WERI-Rb-1 (cell line): ENCODE measurements around the gene KLF12.

Experiments
- DNase-seq: peaks from one replicate; pipeline ENCODE4 v3.0.0-alpha.2; 2020
- H3K27ac ChIP-seq: fragments of 250-450 bp; sonication (Bioruptor Pico); 2 replicates; pipeline ENCODE4 v1.5.1; 2020; ENCODE audit warnings: mild to moderate bottlenecking, moderate library complexity
- H3K27me3 ChIP-seq: fragments of 250-450 bp; sonication (Bioruptor Pico); 2 replicates; pipeline ENCODE4 v1.5.1; 2021; ENCODE audit warnings: mild to moderate bottlenecking, low read depth, moderate library complexity; ENCODE audit not compliant: insufficient read depth, severe bottlenecking
- H3K36me3 ChIP-seq: fragments of 250-450 bp; sonication (Bioruptor Pico); 2 replicates; pipeline ENCODE4 v1.5.1; 2020; ENCODE audit warnings: mild to moderate bottlenecking, moderate library complexity
- H3K4me3 ChIP-seq: 2 replicates; pipeline ENCODE4 v1.5.1; 2011; ENCODE audit warnings: low read depth, mild to moderate bottlenecking, control low read depth, low read length
- H3K9me3 ChIP-seq: fragments of 250-450 bp; sonication (Bioruptor Pico); 2 replicates; pipeline ENCODE4 v1.5.1; 2021; ENCODE audit warnings: mild to moderate bottlenecking, moderate library complexity; ENCODE audit not compliant: severe bottlenecking
- TF ChIP-seq, protein P1 (sequence below): IDR thresholded peaks from 2 replicates; pipeline ENCODE4 v1.5.1; 2011; ENCODE audit warnings: low read depth, mild to moderate bottlenecking, control low read depth, inconsistent platforms, low read length

The KLF12 gene

GRCh38 chr13:74129500-74130191 is 4.6 kb downstream of the KLF12 start:
- no peaks in the 10 kb centered on the region for H3K9me3 ChIP-seq
- no peaks in the 10 kb centered on the region for H3K27me3 ChIP-seq
- no peak overlapping the region for H3K4me3 ChIP-seq
- no peak overlapping the region for H3K27ac ChIP-seq
- no peaks in the 10 kb centered on the region for H3K36me3 ChIP-seq
- DNase-seq: no peak
- TF ChIP-seq, protein P1, sequence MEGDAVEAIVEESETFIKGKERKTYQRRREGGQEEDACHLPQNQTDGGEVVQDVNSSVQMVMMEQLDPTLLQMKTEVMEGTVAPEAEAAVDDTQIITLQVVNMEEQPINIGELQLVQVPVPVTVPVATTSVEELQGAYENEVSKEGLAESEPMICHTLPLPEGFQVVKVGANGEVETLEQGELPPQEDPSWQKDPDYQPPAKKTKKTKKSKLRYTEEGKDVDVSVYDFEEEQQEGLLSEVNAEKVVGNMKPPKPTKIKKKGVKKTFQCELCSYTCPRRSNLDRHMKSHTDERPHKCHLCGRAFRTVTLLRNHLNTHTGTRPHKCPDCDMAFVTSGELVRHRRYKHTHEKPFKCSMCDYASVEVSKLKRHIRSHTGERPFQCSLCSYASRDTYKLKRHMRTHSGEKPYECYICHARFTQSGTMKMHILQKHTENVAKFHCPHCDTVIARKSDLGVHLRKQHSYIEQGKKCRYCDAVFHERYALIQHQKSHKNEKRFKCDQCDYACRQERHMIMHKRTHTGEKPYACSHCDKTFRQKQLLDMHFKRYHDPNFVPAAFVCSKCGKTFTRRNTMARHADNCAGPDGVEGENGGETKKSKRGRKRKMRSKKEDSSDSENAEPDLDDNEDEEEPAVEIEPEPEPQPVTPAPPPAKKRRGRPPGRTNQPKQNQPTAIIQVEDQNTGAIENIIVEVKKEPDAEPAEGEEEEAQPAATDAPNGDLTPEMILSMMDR: no peak

- H3K27me3 ChIP-seq: no peaks in the 10 kb centered on the region
- no peaks in the 10 kb centered on the region for H3K9me3 ChIP-seq
- DNase-seq: no peak
- H3K4me3 ChIP-seq: no peak overlapping the region
- H3K36me3 ChIP-seq: no peaks in the 10 kb centered on the region
- TF ChIP-seq, protein P1: no peak
- H3K27ac ChIP-seq: no peak overlapping the region
Measured at GRCh38 chr13:74128156-74128767, 5.9 kb downstream of the KLF12 start.

GRCh38 chr13:74118328-74118727 is 15.9 kb downstream of the KLF12 start:
- no peaks in the 10 kb centered on the region for H3K9me3 ChIP-seq
- TF ChIP-seq, protein P1: no peak

GRCh38 chr13:74117207-74117705 is 16.9 kb downstream of the KLF12 start:
- TF ChIP-seq, protein P1: no peak
- Histone ChIP-seq H3K27me3 (no peaks in the 10 kb centered on the region), H3K4me3 (no peak overlapping the region), H3K27ac (no peak overlapping the region), H3K9me3 (no peaks in the 10 kb centered on the region), H3K36me3 (no peaks in the 10 kb centered on the region)
- DNase-seq: no peak

More at GRCh38 chr13:74118328-74118727, 15.9 kb downstream of the KLF12 start:
- Histone ChIP-seq H3K4me3 (no peak overlapping the region), H3K27ac (no peak overlapping the region), H3K36me3 (no peaks in the 10 kb centered on the region), H3K27me3 (no peaks in the 10 kb centered on the region)
- DNase-seq: no peak

- no peaks in the 10 kb centered on the region for H3K9me3 ChIP-seq
- H3K27ac ChIP-seq: no peak overlapping the region
- no peaks in the 10 kb centered on the region for H3K36me3 ChIP-seq
- DNase-seq: no peak
- TF ChIP-seq, protein P1: no peak
- no peak overlapping the region for H3K4me3 ChIP-seq
- H3K27me3 ChIP-seq: no peaks in the 10 kb centered on the region
Measured at GRCh38 chr13:74115133-74115532, 19.1 kb downstream of the KLF12 start.

GRCh38 chr13:74114641-74115040 is 19.6 kb downstream of the KLF12 start:
- Histone ChIP-seq H3K36me3 (no peaks in the 10 kb centered on the region), H3K9me3 (no peaks in the 10 kb centered on the region), H3K27ac (no peak overlapping the region), H3K4me3 (no peak overlapping the region), H3K27me3 (no peaks in the 10 kb centered on the region)
- TF ChIP-seq, protein P1: no peak
- no peak for DNase-seq
